HFF-Myc (cell line): ENCODE measurements around the gene SMPDL3A.

ENCODE experiments used
- DNase-seq: peaks from one replicate; pipeline ENCODE4 v3.0.0-alpha.2; 2011; ENCODE audit warnings: low read depth; ENCODE audit errors: extremely low read depth
- H3K4me3 ChIP-seq: replicated peaks from 2 replicates; pipeline ENCODE4 v1.5.1; 2011; ENCODE audit warnings: low read depth, mild to moderate bottlenecking, control low read depth, low read length
- CTCF ChIP-seq: IDR thresholded peaks from 2 replicates; pipeline ENCODE4 v1.5.1; 2012; ENCODE audit warnings: mild to moderate bottlenecking, low read depth, low read length, control low read depth; ENCODE audit errors: missing control alignments

Gene SMPDL3A

GRCh38 chr6:122749451-122750050 lies 39.5 kb upstream of the SMPDL3A start:
- DNase-seq = no peak
- TF ChIP-seq CTCF = no peak
- no peak overlapping the region for H3K4me3 ChIP-seq

GRCh38 chr6:122751326-122751725 lies 37.7 kb upstream of the SMPDL3A start:
- no peak for TF ChIP-seq CTCF
- no peak for DNase-seq
- no peak overlapping the region for H3K4me3 ChIP-seq

- TF ChIP-seq CTCF = no peak
- DNase-seq = no peak
- no peak overlapping the region for H3K4me3 ChIP-seq
These were observed 36.6 kb upstream of the SMPDL3A start for GRCh38 chr6:122752459-122752858.

GRCh38 chr6:122753000-122753687 lies 35.9 kb upstream of the SMPDL3A start:
- no peak for TF ChIP-seq CTCF
- DNase-seq = no peak
- H3K4me3 ChIP-seq = no peak overlapping the region

- no peak for DNase-seq
- no peak overlapping the region for H3K4me3 ChIP-seq
- no peak for TF ChIP-seq CTCF
These were observed 35.4 kb upstream of the SMPDL3A start for GRCh38 chr6:122753688-122754056.

- DNase-seq = no peak
- no peak overlapping the region for H3K4me3 ChIP-seq
- no peak for TF ChIP-seq CTCF
These were observed 34.8 kb upstream of the SMPDL3A start for GRCh38 chr6:122754191-122754731.
